ENCODE results near the gene ECHDC3.

DNA sequence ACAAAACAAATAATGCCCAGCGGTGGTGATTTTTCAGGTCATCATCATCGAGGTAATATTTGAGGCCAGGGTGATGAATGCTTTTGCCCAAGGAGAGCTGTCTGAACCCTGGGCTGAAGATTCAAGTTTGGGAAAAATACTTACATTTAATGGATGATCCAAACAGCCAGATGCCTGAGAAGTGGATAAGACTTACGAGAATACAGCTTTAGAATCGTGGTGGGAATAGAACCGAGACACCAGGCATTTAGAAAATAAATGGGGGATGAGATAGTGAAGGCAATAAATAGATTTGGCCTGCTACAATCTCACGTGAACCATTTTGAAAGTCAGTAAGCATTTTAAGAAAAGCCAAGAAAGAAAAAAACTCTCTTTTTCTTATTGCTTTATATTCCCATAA, 68.8 kb downstream of the ECHDC3 start:
- TF ChIP-seq POLR2A (IDR thresholded peaks at IDR 0.05; ENCODE audit: low read length) (no peak), GATA1 (IDR thresholded peaks at IDR 0.05; ENCODE audit: low read depth, low read length) (no peak)

Measured in erythroblast (primary cell).